LNCAP (cell line): ENCODE data around the gene FAN1.

Experiments used
- CTCF ChIP-seq: fragments of 450-650 bp; IDR thresholded peaks from 2 replicates; pipeline ENCODE4 v1.5.1; 2017; ENCODE audit warnings: mild to moderate bottlenecking

FAN1 gene

GRCh38 chr15:30962659-30963058 lies 58.9 kb downstream of the FAN1 start:
- no peak for TF ChIP-seq CTCF

- TF ChIP-seq CTCF: no peak
These were observed 60.0 kb downstream of the FAN1 start for GRCh38 chr15:30963681-30964080.

DNA sequence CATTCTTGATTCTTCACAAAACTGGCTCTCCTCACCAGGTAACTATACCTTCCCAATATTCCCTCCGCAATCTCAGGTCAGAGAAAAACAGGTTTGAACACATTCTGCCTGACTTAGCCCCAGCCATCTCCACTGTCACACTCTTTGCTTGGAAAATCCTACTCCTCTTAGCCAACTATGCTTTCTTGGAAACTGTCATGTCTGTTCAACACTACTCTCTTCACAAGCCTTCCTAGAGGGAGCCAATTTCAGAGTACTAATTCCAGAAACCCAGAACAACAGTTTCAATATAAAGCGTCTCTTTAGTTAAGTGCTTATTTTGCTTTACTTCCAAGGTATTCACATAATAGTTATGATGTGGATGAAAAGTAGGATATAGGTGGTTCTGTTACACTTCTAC lies 66.0 kb downstream of the FAN1 start:
- TF ChIP-seq CTCF: no peak

GRCh38 chr15:30973379-30973778 lies 69.7 kb downstream of the FAN1 start:
- no peak for TF ChIP-seq CTCF

GRCh38 chr15:30974112-30974511 lies 70.4 kb downstream of the FAN1 start:
- TF ChIP-seq CTCF: no peak

GRCh38 chr15:30978328-30978727 lies 74.6 kb downstream of the FAN1 start:
- no peak for TF ChIP-seq CTCF

DNA sequence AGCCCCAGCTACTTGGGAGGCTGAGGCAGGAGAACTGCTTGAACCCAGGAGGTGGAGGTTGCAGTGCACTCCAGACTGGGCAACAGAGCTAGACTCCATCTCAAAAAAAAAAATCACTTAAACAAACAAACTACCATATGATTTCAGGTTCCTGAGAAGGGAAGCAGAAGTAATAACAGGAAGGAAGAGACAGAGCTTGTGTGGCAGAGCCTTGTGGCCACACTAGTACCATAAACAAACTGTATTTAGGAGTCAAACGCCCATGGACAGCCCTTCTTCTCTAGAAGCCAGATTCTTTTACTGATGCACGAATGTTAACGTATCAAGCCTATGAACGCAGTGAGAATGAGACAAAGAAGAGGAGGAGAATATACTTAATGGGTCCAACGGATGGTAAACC lies 75.7 kb downstream of the FAN1 start:
- no peak for TF ChIP-seq CTCF

DNA sequence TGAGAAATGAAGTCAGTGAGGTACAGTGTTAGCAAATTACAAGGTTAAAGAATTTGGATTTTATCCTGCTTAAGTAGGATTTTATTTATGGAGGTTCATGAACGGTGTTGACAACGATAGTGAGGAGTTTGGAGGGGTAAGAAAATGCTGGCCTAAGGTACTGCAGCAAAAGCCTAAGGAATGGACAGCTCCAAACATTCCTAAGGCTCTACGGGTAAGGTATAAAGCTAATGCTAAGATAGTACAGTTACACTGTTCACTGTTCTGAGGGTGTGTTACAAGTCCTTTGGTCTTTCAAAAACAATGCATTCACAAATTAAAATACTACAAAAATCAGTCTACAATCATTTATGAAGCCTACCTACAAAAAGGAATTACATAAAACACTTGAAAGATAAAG lies 80.4 kb downstream of the FAN1 start:
- TF ChIP-seq CTCF: no peak
